Activated CD8-positive, alpha-beta memory T cell treated with anti-CD3 and anti-CD28 coated beads, Interleukin-2, amount 50 U/mL, for 1 hour (primary cell): ENCODE data around the gene PSMD2.
A peak's percentile ranks its signal among the peaks of the same experiment; 100 is the strongest.

Source experiments
- DNase-seq: peaks from one replicate; pipeline ENCODE4 v3.0.0-alpha.2; 2020; ENCODE audit errors: extremely low read depth

The PSMD2 gene

DNA sequence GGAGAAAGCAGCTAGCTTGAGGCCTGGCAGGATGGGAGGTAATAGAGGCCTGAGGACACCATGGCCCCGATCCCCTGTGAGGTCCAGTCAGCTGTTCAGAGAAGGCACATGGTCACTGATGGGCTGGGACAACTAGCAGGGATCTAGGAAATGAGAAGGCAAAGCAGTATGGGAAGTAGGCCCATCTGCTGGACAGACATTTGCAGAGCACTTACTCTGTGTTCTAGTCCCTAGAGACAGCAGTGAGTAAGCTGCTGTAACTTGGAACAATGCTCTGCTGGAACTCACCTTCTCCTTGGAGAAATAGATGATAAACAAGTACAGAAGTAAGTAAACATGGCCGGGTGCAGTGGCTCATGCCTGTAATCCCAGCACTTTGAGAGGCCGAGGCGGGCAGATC is 16.1 kb upstream of the PSMD2 start:
- DNase-seq, result no peak

DNA sequence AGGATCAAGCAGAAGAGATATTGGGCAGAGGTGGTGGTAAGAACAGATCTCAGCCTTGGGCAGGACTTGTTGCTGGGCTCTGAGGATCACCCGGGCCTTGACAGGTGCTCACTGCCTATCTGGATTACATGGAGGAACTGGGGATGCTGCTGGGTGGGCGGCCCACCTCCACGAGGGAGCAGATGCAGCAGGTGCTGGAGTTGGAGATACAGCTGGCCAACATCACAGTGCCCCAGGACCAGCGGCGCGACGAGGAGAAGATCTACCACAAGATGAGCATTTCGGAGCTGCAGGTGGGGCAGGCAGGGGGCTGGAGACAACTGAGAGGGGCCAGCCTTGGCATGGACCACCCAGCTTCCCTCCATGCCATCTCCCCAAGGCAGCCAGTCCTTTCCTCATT is 15.4 kb upstream of the PSMD2 start:
- DNase-seq, result no peak

DNA sequence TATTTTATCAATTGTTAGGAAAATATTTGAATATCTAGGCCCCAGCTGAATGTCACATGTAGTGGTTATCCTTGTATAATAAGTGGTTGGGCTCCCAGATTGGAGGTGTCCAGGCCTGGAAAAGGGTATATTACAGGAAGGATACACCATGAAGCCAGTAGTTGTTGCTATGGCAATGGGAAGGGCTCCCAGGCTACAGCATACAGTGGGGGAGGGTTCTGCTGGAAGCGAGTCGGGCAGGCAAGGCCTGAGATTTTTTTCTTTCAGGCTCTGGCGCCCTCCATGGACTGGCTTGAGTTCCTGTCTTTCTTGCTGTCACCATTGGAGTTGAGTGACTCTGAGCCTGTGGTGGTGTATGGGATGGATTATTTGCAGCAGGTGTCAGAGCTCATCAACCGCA is 14.3 kb upstream of the PSMD2 start:
- DNase-seq, result no peak

DNA sequence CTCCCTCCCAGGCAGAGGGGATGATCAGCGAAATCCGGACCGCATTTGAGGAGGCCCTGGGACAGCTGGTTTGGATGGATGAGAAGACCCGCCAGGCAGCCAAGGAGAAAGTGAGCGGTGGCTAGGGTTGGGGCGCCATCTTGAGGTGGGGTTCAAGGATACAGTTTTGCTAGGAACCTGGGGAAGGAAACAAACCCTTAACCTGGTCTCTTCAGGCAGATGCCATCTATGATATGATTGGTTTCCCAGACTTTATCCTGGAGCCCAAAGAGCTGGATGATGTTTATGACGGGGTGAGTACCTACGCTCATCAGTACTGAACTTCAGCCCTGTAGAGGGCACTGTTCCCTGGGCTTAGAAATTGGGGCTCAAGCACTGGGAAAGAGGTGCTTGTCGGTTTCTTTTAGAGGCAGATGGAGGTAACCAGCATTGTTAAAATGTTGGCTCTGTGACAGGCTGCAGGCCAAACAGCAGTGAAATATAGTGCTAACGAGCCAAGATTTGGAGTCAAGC is 9.6 kb upstream of the PSMD2 start:
- DNase-seq, result peak; percentile 14

DNA sequence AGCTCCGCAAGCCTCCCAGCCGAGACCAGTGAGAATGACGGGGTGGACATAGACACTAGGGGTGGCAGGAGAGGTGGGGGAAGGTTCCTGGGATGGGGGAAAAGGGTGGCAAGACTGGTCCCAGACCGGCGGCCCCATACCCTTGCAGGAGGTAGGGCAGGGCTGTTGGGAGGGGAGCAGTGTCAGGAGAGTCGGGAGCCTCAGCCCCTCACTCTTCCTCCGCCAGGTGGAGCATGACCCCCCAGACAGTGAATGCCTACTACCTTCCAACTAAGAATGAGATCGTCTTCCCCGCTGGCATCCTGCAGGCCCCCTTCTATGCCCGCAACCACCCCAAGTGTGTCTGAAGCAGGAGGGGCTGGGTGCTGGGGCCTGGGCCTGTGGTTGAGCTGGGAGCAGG is 8.7 kb upstream of the PSMD2 start:
- no peak for DNase-seq

DNA sequence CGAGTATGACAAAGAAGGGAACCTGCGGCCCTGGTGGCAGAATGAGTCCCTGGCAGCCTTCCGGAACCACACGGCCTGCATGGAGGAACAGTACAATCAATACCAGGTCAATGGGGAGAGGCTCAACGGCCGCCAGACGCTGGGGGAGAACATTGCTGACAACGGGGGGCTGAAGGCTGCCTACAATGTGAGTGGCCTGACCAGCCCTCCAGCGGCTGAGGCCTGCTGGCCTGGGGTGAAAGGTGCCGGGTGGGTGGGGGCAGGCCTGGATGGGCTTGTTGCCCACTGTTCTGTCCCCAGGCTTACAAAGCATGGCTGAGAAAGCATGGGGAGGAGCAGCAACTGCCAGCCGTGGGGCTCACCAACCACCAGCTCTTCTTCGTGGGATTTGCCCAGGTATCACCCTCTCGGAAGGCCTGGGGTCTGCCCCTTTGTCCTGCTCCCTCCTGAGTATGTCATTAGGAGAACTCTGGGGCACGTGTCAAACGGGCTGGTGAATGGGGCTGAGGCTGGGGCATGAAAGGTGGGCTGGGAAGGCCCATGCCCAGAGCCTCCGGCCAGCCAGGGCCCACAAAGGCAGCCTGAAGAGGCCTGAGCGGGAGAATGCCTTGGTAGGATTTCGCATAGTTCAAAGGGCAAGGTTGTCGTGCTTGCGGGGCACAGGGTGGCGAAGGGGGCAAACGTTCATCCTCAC is 7.8 kb upstream of the PSMD2 start:
- DNase-seq, result no peak

DNA sequence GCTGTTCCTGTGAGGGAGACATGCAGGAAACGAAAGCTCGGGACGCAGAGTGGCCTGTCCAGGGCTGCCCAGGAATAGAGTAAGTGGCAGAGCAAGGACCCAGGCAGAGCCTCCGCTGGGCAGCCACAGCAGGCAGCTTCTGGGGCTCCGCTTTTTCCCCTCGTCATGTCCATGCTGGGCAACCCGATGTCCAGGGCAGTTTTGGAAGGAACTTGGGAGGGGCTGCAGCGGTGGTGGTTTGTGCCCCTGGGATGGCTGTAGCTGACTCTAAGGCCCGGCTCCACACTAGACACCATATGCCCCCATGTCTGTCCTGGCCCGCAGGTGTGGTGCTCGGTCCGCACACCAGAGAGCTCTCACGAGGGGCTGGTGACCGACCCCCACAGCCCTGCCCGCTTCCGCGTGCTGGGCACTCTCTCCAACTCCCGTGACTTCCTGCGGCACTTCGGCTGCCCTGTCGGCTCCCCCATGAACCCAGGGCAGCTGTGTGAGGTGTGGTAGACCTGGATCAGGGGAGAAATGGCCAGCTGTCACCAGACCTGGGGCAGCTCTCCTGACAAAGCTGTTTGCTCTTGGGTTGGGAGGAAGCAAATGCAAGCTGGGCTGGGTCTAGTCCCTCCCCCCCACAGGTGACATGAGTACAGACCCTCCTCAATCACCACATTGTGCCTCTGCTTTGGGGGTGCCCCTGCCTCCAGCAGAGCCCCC is 7.1 kb upstream of the PSMD2 start:
- no peak for DNase-seq

DNA sequence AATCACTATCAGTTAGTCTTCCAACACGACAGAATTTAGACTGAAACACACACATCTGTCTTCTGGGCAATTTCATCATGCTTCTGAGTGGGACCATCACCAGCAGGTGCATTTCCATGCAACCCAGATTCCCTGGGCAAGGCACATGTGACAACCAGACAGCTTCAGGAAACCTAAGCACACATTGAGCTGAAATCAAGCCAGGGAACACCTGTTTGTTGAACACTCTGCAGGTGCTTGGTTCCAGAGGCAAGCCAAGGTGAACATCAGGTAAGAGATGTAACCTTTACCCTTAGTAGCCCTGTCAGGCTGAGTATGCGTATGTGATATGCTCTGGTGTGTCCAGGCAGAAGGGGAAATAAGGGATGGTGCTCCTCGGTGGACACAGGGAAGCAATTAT is 3.3 kb upstream of the PSMD2 start:
- DNase-seq, result no peak

DNA sequence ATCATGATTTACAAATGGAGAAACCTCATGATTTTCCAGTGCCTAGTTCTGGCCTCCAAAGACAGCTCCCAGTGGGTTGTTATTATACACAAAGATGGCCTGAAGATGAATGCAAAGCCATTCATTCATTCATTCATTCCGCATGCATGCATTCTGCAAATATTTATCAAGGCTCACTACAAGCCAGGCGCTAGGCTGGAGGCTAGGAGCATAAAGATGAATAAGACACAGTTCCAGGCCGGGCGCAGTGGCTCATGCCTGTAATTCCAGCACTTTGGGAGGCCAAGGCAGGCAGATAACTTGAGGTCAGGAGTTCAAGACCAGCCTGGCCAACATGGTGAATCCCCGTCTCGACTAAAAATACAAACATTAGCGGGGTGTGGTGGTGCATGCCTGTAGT is 2.4 kb upstream of the PSMD2 start:
- no peak for DNase-seq

DNA sequence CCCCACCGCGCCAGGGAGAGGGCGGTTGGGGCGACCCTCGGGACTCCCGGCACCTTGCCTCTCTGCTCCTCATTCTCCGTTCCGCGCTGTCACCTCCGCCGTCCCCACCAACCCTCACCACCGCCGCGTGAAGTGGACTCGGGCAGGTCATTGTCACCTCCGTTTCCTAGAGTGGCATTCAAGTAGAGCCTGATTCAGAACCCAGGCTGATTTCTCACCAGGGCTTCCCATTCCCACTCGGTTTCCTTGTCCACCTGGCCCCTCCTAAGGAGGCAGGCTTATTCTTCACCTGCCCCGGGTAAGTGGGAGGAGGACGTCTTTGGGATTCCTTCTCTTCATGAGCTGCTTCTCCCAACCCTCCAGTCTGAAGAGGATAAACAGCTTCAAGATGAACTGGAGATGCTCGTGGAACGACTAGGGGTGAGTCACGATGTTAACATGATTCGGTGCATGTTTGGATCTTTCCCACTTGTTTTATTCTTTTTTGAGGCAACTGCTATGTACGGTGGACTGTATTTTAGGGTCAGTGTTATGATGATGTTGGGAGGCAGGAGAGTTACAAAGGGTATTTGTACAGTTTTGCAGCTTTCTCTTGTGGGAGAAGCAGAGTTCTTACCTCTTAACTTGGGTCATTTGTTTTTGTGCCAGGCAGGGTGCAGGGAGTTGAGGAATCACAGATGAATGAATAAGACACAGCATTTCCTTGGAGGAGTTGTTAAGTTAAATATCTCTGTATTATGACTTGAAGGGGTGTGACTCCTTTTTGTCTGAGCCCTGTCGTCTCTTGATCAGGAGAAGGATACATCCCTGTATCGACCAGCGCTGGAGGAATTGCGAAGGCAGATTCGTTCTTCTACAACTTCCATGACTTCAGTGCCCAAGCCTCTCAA is 692 bp downstream of the PSMD2 start:
- DNase-seq, result no peak

DNA sequence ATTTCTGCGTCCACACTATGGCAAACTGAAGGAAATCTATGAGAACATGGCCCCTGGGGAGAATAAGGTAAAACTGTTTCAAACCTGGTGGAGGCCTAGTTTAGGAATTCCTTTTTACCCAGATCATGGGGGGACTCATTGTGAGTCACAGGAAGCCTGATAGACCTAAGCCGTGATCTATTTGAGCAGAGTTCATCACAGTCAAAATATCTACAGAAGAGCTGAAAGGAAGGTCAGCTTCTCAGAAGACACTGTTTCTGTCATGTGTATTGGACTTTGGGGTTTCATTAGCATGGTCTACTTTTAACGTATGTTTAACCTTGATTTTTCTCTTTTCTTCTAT is 1.3 kb downstream of the PSMD2 start:
- no peak for DNase-seq

DNA sequence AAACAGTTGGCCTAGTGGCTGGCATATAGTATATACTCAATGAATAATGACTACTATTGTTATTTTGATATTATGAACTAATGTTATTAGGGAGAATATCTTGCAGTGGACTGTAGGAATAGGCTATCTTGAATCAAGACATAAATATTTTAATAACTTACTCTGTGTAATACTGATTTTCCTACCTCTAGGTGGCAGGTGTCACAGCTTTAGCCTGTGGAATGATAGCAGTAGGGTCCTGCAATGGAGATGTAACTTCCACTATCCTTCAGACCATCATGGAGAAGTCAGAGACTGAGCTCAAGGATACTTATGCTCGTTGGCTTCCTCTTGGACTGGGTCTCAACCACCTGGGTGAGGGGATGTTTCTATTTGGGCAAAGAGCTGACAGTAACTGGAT is 6.5 kb downstream of the PSMD2 start:
- DNase-seq, result no peak

DNA sequence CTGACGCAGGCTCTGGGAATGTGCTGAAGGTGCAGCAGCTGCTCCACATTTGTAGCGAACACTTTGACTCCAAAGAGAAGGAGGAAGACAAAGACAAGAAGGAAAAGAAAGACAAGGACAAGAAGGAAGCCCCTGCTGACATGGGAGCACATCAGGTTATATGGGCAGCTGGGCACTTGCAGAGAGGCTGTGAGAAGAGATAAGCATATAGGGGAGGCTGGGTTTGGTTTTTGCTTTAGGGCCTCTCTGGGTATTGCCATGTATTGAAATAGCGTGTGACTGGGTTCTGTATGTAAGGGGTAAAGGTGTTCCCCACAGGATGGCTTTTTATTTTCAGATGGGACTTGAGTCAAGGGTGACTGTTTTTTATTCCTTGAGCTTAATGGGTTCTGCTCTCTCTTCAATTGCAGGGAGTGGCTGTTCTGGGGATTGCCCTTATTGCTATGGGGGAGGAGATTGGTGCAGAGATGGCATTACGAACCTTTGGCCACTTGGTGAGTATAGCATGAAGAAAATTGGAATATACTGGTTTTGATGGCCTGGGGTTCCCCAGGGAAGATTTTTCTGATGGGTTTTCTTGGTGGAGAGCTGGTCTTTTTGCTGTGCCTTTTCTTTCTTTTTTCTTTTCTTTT is 7.4 kb downstream of the PSMD2 start:
- no peak for DNase-seq

DNA sequence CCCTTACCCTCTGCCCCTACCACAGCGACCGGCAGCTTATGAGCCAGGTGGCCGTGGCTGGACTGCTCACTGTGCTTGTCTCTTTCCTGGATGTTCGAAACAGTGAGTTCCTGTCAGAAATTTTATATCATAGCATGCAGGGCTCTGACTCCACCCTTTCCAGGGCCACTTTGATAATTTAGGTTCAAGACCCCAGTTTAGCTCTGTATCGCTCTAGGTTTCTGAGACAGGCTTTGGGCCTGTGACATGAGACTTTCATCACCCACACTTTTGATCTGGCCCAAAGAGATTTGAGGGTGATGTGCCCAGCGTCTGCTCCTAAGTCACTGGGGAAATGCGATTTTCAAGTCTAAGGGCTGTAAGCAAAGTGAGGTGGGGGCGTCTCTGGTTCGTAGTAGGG is 8.9 kb downstream of the PSMD2 start:
- DNase-seq, result no peak

DNA sequence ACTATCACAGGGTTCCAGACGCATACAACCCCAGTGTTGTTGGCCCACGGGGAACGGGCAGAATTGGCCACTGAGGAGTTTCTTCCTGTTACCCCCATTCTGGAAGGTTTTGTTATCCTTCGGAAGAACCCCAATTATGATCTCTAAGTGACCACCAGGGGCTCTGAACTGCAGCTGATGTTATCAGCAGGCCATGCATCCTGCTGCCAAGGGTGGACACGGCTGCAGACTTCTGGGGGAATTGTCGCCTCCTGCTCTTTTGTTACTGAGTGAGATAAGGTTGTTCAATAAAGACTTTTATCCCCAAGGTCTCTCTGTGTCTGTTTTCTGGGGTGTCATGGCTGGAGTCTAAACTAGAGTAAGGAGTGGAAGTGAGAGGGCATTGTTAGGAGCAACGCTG is 9.7 kb downstream of the PSMD2 start:
- no peak for DNase-seq

DNA sequence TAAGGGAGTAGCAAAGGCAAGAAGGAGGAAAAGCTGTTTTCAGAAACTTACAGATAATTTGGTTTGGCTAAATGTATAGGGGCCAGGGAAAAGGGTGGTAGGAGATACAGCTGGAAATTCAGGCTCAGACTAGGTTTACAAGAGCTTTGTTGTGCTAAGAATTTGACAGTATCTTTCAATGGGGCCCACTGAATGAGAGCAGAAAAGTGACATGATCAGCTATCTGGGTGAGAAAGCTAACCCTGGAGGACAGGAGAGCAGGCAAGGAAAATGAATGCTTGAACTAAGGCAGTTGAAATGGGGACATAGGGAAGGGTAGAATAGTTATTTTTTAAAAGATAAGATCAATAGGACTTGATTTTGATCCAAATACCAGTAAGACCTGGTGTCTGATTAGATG is 12.6 kb downstream of the PSMD2 start:
- DNase-seq, result no peak

DNA sequence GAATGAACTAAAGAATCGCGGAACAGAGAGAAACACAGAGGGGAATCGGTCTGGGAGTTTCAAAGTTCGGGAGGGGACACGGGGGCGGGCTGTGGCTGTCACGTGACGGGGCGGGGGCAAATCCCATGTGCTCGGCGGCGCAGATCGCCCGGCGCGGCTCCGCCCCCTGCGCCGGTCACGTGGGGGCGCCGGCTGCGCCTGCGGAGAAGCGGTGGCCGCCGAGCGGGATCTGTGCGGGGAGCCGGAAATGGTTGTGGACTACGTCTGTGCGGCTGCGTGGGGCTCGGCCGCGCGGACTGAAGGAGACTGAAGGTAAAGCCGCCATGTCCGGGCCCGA is 15.3 kb downstream of the PSMD2 start, which contains the start of gene EIF4G1:
Gene EIF4G1, plus strand, starts transcription at position 244 of the 337 bp plus-strand sequence. CDS start 1,191 bp downstream, outside the sequence.
- peak; percentile 72 for DNase-seq

DNA sequence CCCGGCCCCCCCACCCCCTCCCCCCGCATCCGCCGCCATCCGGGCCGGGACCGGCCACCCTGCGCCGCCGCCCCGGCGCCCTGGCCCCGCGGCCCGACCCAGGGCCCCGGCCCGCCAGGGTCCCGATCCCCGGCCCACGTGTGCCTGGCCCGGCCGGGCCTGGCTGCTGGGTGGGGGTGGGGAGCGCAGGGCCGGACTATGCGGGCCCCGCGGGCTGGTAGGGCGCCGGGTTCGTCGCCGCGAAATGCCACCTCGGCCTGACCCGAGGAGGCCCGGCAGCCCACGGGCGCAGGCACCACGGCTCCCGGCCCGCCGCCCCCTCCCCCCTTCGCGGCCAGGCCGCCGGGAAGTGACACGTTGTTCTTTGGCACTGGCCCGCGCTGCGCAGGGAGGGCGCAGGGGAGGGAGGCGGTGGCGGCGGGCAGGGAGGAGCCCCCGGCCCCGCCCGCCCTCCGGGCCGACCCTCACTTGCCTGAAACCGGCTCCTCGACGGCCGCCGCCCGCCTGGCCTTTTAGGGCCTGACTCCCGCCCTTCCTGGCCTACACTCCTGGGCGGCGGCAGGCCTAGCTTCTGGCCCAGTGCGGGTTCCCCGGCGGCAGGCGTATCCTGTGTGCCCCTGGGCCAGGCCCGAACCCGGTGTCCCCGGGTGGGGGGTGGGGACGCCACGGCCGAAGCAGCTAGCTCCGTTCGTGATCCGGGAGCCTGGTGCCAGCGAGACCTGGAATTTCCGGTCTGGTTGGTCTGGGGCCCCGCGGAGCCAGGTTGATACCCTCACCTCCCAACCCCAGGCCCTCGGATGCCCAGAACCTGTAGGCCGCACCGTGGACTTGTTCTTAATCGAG is 15.9 kb downstream of the PSMD2 start:
- no peak for DNase-seq

DNA sequence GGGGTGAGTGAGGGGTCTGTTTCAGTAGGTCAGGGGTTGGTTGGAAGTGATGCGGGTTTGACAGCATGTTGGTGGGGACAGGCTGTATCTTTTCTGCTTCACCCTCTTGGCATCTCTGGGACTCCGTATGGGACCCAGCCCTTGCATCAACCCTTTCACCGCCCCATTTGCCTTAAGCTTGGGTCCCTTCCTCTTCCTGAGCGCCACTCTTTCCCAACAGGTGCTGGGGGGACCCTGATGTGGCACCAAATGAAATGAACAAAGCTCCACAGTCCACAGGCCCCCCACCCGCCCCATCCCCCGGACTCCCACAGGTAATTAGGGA is 16.5 kb downstream of the PSMD2 start:
- no peak for DNase-seq

DNA sequence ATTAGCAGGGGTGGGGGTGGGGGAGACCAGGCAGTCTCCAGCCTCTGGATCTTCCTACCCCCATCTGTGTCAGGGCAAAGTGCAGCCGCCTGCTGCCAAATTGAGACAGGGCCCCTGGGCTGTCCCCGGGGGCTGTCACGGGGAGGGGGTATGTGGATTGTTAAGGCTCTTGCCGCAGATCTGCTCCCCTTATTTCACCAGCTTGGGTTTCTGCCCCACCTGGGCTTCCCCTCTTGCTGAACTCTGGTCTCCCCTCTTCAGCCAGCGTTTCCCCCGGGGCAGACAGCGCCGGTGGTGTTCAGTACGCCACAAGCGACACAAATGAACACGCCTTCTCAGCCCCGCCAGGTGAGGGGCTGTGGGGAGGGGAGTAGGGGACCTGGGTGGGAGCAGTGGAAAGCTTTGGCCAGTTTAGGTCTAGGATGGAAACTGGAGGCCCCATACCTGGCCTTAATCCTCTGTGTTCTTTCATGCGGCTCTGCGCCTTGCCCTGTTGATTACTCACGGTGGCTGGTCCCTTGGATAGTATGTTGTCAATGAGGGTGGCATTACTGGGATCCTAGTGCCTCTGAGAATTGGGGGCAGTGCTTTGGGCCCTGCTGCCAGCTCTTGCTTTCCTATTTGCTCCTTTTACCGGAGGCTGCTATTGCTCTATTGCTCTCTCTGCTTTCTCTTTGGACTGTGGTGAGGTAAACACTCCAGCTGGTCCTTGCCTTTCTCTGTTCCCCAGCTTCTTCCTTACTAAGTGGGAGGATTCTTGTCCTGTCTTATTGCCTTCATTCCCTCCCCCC is 17.0 kb downstream of the PSMD2 start:
- DNase-seq, result no peak

DNA sequence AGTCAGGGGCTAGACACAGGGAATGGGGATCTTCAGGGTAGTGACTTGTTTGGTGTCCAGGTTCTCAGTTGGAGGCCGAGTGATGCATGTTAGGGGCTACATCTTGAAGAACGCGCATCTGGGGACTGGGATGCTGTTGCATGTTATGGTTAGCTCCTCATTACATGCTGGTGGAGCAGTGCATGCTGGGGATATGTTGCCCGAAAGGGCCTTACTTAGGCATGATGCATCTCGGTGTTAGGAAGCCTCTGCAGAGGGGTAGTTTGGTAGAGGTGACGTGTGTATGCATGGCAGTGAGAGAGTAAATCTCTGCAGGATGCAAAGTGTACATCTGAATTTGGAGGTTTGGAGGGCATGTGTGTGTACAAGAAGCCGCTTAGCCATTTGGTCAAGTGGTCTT is 17.8 kb downstream of the PSMD2 start:
- DNase-seq, result no peak
